AG04449 (cell line): ENCODE measurements around the gene PRKAG2.

Source experiments
- CTCF ChIA-PET: fragments of 350-600 bp; formaldehyde crosslinking; extraction: SDS; loops from one replicate; lab custom pipeline; 2021; ENCODE audit warnings: antibody characterized with exemption; lab: Yijun Ruan, JAX
- POLR2A ChIA-PET: fragments of 400-600, 350-600 bp; formaldehyde crosslinking; extraction: SDS; loops from one replicate; lab custom pipeline; 2020; ENCODE audit warnings: antibody characterized with exemption, inconsistent platforms; lab: Yijun Ruan, JAX
- DNase-seq: peaks from one replicate; pipeline ENCODE4 v3.0.0-alpha.2; 2010; ENCODE audit warnings: low read depth, low spot score
- H3K4me3 ChIP-seq: 2 replicates; pipeline ENCODE4 v1.5.1; 2011; ENCODE audit warnings: low read depth, mild to moderate bottlenecking, control low read depth, low read length
- TF ChIP-seq, protein P1 (sequence below): IDR thresholded peaks from one replicate; pipeline ENCODE4 v1.5.1; 2011; ENCODE audit warnings: mild to moderate bottlenecking, moderate library complexity, low read length, control low read depth, inconsistent platforms; ENCODE audit not compliant: insufficient read depth; ENCODE audit errors: missing control alignments

PRKAG2 gene

DNA sequence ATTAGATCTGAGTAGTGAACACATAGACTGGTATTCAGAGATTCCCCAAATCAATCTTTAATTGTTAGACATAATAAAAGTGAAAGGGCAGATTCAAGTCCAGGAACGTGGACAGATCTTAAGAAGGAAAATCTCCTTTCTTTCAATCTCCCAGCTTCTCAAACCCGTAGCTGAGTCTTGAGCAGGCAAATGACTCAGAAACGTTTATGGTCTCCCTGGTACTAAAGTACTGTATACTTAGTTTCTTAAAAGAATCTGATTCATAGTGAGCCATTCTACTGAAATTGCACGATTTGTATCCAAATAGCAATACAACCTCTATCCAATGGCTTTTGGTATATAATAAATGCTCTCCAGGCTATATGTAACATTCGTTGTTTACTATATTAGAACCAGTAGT, 216.8 kb downstream of the PRKAG2 start:
- DNase-seq: no peak
- ChIA-PET POLR2A (interaction anchor here (0.6 kb wide), 1 partner anchor 39 kb away, joined by 3 read pairs; no protein-coding TSS in a partner anchor), CTCF (interaction anchor here (0.9 to 2.8 kb wide), 3 partner anchors 9 to 99 kb away, joined by 3 to 10 read pairs (median 3); no protein-coding TSS in a partner anchor)
- H3K4me3 ChIP-seq: no peak overlapping the region
- TF ChIP-seq, protein P1, sequence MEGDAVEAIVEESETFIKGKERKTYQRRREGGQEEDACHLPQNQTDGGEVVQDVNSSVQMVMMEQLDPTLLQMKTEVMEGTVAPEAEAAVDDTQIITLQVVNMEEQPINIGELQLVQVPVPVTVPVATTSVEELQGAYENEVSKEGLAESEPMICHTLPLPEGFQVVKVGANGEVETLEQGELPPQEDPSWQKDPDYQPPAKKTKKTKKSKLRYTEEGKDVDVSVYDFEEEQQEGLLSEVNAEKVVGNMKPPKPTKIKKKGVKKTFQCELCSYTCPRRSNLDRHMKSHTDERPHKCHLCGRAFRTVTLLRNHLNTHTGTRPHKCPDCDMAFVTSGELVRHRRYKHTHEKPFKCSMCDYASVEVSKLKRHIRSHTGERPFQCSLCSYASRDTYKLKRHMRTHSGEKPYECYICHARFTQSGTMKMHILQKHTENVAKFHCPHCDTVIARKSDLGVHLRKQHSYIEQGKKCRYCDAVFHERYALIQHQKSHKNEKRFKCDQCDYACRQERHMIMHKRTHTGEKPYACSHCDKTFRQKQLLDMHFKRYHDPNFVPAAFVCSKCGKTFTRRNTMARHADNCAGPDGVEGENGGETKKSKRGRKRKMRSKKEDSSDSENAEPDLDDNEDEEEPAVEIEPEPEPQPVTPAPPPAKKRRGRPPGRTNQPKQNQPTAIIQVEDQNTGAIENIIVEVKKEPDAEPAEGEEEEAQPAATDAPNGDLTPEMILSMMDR: no peak

DNA sequence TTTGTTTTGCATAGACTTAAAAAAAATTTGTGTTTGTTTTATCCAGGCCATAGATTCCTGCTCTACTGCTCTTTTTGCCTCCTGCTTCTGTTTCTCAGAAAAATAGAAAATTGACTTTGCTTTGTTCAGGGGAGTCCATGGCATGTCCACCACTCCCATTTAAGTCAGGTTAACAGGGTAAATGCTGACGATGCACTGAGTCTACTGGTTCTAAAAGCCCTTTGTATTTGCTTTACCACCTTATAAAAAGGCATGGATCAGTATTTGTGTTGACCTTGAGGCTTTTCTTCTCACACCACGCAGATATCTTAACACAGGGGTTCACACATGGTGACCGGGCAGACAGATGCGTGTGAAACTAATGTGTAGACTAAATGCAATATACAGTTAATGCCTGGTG, 217.7 kb downstream of the PRKAG2 start:
- TF ChIP-seq, protein P1: no peak
- DNase-seq: no peak
- H3K4me3 ChIP-seq: no peak overlapping the region
- POLR2A ChIA-PET: interaction anchor here (0.6 kb wide), 1 partner anchor 40 kb away, joined by 3 read pairs; no protein-coding TSS in a partner anchor
- CTCF ChIA-PET: interaction anchor here (0.9 to 1.4 kb wide), 2 partner anchors 8 to 26 kb away, joined by 3 read pairs; no protein-coding TSS in a partner anchor

DNA sequence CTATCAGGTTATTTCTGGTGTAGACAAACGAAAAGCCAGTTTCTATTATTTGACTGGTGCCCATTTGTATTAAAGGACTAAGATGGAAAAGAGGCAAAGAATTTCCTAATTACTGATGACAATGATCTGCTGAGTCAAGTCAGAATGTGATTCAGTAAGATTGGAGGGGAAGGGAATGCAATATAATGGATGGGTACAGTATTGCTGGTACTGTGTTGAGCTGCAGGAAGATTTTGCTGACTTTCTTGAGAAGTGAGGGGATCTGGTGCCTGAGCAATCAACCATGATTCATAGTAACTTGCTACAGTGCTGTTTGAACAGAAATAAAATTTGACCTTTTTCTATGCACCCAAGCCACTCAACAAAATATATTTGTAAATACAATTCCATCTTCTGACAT, 218.1 kb downstream of the PRKAG2 start:
- no peak overlapping the region for H3K4me3 ChIP-seq
- ChIA-PET CTCF (interaction anchor here (1.4 kb wide), 1 partner anchor 25 kb away, joined by 3 read pairs; no protein-coding TSS in a partner anchor), POLR2A (no interaction called here)
- no peak for DNase-seq
- TF ChIP-seq, protein P1: no peak

DNA sequence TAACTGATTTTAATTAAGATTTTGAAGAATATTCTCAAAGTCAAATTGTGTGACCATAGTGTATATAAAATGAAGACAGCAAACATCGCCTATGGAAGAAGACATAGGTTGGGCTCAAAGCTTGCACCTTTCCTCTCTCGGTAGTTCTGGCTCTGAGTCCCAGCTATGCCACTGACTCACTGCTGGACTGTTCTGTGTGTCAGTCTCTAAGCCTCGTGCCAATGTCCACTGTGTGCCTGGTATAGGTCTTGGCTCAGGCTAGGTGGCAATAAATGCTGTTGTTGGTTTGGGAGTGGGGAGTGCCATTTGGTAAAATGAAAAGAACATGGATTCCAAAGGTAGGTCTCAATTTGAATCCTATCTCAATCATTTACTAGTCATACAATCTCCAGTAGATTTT, 219.7 kb downstream of the PRKAG2 start:
- ChIA-PET POLR2A (interaction anchor here (0.6 kb wide), 1 partner anchor 21 kb away, joined by 3 read pairs; no protein-coding TSS in a partner anchor), CTCF (interaction anchor here (1.6 kb wide), 1 partner anchor 26 kb away, joined by 3 read pairs; no protein-coding TSS in a partner anchor)
- TF ChIP-seq, protein P1: no peak
- H3K4me3 ChIP-seq: no peak overlapping the region
- DNase-seq: no peak

DNA sequence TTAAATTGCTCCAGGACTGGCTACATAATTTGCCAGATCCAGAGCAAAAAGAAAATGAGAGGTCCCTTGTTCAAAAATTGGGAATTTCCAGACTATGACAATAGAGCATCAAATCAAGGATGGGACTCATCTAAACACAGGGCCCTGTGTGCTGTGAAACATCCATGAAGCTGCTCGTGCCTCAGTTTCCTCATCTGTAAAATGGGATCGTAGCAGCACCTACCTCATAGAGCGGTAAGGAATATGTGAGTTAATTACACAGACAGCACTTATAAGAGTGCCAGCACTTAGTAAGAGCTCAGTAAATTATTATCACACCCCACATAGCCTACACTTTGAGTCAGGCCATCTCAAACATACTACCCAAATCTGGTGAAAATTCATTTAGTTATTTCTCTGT, 221.4 kb downstream of the PRKAG2 start:
- POLR2A ChIA-PET: no interaction called here
- DNase-seq: no peak
- no peak overlapping the region for H3K4me3 ChIP-seq
- TF ChIP-seq, protein P1: no peak
- CTCF ChIA-PET: interaction anchor here (1.1 to 1.4 kb wide), 3 partner anchors 10 to 103 kb away, joined by 3 read pairs; no protein-coding TSS in a partner anchor

DNA sequence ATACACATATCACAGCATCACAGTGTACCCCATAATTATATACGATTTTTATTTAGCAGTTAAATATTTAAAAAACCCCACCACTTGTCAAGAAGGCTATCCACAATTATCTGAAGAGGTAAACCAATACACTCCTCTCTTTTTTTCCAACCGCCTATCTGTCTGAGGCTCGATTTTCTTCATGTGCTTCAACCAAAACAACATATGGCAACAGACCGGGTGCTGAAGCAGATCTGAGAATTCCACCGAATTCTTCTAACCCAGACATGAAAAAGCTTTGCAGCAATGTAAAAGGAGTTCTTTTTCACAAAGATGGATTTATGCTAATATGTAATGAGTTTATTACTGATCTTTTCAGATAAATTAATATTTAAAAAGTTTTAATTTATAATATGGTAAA, 224.8 kb downstream of the PRKAG2 start:
- H3K4me3 ChIP-seq: no peak overlapping the region
- no peak for DNase-seq
- TF ChIP-seq, protein P1: no peak
- POLR2A ChIA-PET: no interaction called here
- CTCF ChIA-PET: interaction anchor here (0.6 to 13.1 kb wide), 8 partner anchors 10 to 689 kb away, joined by 3 to 89 read pairs (median 4); no protein-coding TSS in a partner anchor
